HG03439 (cell line): ENCODE data around the gene CROCC.
"Not testable (repeated sequence)": the region's sequence is repeated elsewhere in the genome, so short reads cannot be mapped to it uniquely, and the experiment has no call there.

Source experiments
- ATAC-seq: cut with Tn5 transposase; IDR thresholded peaks from one replicate; pipeline ENCODE4 v1.9.1; 2021; ENCODE audit warnings: mild to moderate bottlenecking, moderate library complexity; ENCODE audit not compliant: unreplicated experiment

Gene CROCC

GRCh38 chr1:16896316-16897055 lies 25.2 kb upstream of the CROCC start:
- ATAC-seq: not testable (repeated sequence)

GRCh38 chr1:16897653-16898052 lies 24.1 kb upstream of the CROCC start:
- not testable (repeated sequence) for ATAC-seq

- ATAC-seq: not testable (repeated sequence)
Observed at GRCh38 chr1:16898298-16898697, 23.4 kb upstream of the CROCC start.

GRCh38 chr1:16899020-16899419 lies 22.7 kb upstream of the CROCC start:
- ATAC-seq: not testable (repeated sequence)

GRCh38 chr1:16900751-16901150 lies 21.0 kb upstream of the CROCC start:
- no peak for ATAC-seq

GRCh38 chr1:16901371-16901770 lies 20.4 kb upstream of the CROCC start:
- not testable (repeated sequence) for ATAC-seq

- ATAC-seq: no peak
Observed at GRCh38 chr1:16903054-16903453, 18.7 kb upstream of the CROCC start.

GRCh38 chr1:16903458-16903796 lies 18.3 kb upstream of the CROCC start:
- ATAC-seq: no peak

GRCh38 chr1:16904560-16905109 lies 17.1 kb upstream of the CROCC start:
- peak; percentile 85 for ATAC-seq

GRCh38 chr1:16905110-16905867 lies 16.4 kb upstream of the CROCC start:
- ATAC-seq: peak; percentile 78

- ATAC-seq: no peak
Observed at GRCh38 chr1:16905868-16906702, 15.6 kb upstream of the CROCC start.

GRCh38 chr1:16906873-16907272 lies 14.9 kb upstream of the CROCC start:
- ATAC-seq: no peak

GRCh38 chr1:16907870-16908758 lies 13.6 kb upstream of the CROCC start:
- ATAC-seq: no peak

- not testable (repeated sequence) for ATAC-seq
Observed at GRCh38 chr1:16911851-16912721, 9.6 kb upstream of the CROCC start.

- ATAC-seq: not testable (repeated sequence)
Observed at GRCh38 chr1:16912742-16913141, 9.0 kb upstream of the CROCC start.

- ATAC-seq: no peak
Observed at GRCh38 chr1:16913181-16913832, 8.4 kb upstream of the CROCC start.

- peak; percentile 72 for ATAC-seq
Observed at GRCh38 chr1:16913833-16914662, 7.7 kb upstream of the CROCC start.
